Activated CD4-positive, alpha-beta T cell treated with anti-CD3 and anti-CD28 coated beads for 1 hour (primary cell): ENCODE data around the gene HHIP.
"Not testable (repeated sequence)": the region's sequence is repeated elsewhere in the genome, so short reads cannot be mapped to it uniquely, and the experiment has no call there.

Experiments used
- DNase-seq: peaks from one replicate; pipeline ENCODE4 v3.0.0-alpha.2; 2020

Gene HHIP

DNA sequence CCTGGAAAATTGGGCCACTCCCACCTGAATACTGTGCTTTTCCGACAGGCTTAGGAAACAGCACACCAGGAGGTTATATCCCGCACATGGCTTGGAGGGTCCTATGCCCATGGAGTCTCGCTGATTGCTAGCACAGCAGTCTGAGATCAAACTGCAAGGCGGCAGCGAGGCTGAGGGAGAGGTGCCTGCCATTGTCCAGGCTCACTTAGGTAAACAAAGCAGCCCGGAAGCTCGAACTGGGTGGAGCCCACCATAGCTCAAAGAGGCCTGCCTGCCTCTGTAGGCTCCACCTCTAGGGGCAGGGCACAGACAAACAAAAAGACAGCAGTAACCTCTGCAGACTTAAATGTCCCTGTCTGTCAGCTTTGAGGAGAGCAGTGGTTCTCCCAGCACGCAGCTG, 122.9 kb downstream of the HHIP start:
- DNase-seq, result not testable (repeated sequence)

DNA sequence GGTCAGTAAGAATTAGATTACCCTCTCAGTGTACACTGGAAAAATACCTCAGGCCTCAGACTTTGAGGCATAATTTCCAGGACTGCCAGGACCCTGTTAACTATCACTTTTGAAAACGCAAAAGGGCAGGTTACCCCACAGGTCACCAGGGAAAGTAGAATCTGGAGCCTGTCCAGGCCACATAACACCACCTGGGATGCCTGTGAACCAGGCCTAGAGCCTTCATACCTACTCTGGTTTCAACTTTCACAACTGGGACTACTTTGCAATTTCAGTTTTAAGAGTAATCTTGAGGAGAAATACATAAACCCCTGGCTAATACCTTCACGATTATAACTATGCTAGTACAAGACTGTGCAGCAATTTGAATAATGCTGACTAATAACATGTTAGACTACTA, 132.4 kb downstream of the HHIP start:
- no peak for DNase-seq

DNA sequence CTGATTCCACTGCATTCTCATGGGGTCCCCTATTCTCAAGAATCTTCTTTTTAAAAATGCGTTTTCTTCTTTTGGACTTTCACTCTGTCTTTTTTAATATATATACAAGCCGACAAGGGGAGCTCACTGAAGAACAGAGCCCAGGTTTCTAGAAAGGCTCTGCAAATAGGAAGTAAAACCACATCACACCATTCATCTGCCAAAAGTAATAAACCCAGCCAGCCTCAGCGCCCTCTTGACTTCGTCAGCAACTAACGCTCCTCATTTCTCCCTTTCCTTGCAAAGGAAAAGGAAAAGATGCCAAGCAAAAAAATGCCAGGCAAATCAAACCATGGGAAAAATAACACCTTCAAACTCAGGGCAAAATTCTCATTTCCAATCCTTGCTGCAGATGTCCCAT, 136.4 kb downstream of the HHIP start:
- no peak for DNase-seq

DNA sequence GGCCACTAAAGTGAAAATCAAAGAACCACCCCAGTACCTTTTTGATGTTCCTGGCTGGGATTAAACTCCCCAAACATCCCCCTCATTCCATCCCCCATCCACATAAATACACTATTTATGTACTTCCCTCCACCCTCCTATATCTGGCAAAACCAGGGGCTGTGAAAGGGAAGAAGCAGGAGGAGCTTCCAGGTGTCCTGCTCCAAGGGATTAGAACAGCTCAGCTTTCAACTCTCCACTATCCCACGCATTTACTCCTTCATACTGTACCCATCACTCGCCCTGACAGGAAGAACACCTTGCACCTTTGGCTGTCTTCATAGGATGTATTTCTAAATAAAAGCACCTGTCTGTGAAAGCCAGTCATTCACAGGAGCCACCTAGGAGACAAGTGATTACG, 140.0 kb downstream of the HHIP start:
- no peak for DNase-seq

DNA sequence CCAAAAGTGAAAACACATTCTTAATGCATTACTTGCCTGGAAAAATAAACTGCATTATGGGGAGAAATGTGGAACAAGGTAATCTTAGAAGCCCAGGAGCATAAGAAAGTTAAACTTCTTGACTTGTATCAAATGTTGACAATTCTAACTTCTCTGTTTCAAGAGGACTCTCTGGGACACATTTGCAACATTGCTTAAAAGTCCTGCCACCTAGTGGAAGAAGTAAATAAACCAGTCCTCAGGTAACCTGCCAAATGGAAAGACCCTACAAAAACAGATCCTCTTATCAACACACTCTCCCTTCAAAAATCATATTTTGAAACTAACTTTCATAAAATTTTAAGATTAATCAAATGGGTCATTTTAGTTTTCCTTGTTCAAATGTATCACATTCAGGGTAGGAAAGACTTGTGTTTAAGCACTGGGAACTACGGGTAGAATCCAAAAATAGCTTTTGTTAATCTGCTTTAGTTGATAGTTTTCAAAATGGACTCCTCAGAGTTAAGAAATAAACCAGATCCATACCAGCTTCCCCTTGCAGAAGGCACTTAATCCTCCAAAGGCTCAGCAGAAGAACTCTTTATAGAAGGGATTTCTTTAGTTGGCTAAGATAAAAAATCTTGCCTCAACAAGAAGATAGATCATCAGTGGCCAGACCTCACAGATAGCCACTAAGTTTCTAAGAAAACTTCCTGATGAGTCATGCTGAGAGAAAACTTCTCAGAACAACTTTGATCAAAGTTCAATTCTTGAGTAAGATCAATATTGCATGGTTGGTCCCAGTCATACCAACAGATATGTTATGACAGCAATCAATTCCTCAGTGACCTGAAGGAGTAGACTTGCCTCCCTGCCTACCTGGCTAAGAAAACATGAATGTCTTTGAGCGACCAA, 141.7 kb downstream of the HHIP start:
- no peak for DNase-seq

DNA sequence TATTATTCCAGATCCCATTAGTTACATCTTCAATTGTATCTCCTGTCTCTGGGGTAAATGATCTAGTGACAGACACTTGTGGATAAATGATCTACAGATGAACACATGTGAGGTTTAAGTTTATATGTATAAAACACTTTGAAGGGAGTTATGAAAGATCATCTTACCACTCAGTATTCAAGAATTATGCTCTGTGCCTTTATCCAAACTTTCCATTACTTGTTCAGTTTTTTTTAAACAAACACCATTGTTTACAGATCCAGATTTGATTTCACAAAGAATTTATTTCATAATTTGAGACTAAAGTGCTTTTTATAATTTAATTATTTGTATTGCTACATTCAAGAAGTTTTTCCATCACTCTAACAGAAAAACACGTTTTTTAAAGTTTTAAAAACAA, 142.5 kb downstream of the HHIP start:
- no peak for DNase-seq

DNA sequence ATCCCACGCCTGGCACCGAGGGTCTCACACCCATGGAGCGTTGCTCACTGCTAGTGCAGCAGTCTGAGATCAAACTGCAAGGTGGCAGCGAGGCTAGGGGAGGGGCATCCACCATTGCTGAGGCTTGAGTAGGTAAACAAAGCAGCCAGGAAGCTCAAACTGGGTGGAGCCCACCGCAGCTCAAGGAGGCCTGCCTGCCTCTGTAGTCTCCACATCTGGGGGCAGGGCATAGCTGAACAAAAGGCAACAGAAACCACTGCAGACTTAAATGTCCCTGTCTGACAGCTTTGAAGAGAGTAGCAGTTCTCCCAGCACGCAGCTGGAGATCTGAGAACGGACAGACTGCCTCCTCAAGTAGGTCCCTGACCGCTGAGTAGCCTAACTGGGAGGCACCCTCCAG, 146.0 kb downstream of the HHIP start:
- not testable (repeated sequence) for DNase-seq
